Measurements from ENCODE around the gene ST6GALNAC3.
"Not testable (repeated sequence)": the region's sequence is repeated elsewhere in the genome, so short reads cannot be mapped to it uniquely, and the experiment has no call there.

ST6GALNAC3 gene

GRCh38 chr1:76109404-76109803, 34.9 kb downstream of the ST6GALNAC3 start:
- DNase-seq (ENCODE audit: low read depth) = no peak

- DNase-seq (ENCODE audit: low read depth) = no peak
These were observed 35.5 kb downstream of the ST6GALNAC3 start for GRCh38 chr1:76109901-76110560.

DNA sequence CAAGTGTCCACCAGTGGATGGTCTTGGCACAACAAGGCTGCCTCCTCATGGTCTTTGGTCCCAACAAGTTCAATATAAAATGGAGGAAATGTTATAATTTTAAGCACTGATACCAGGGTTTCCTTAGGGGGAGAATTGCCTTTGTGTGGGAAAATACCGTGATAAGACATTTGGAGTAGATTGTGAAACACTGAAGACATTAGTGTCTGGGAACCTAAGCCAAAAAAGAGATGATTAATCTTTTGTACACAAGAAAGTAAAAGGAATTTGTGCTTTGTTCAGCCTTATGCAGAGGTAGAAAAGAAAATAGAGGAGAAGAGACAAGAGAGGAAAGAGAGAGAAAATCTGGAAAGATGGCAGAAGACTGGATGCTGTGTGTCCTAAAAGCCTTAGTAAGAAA, 36.1 kb downstream of the ST6GALNAC3 start:
- no peak for DNase-seq (ENCODE audit: low read depth)

DNA sequence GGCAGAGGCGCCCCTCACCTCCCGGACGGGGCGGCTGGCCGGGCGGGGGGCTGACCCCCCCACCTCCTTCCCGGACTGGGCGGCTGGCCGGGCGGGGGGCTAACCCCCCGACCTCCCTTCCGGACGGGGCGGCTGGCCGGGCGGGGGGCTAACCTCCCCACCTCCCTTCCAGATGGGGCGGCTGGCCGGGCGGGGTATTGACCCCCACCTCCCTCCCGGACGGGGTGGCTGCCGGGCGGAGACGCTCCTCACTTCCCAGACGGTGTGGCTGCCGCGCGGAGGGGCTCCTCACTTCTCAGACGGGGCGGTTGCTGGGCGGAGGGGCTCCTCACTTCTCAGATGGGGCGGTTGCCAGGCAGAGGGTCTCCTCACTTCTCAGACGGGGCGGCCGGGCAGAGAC, 37.8 kb downstream of the ST6GALNAC3 start:
- not testable (repeated sequence) for DNase-seq (ENCODE audit: low read depth)

DNA sequence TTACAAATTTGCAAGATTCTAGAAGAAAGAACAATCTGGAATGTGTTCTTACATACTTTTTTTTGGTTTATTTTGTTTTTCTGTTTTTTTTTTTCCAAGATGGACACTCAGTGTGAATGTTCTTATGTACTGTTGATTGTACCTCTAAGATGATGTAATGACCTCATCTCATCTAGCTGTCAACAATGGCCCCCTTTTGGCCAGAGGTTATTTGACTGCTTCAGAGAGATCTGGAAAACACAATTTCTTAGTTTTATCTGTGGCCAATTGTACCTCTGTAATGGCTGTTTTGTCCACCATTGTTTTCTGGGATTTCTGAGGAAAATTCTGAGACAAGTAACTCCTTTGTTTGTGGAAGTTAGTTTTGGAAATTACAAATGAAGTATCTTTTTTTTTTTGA, 38.9 kb downstream of the ST6GALNAC3 start:
- no peak for DNase-seq (ENCODE audit: low read depth)

GRCh38 chr1:76115171-76115570, 40.6 kb downstream of the ST6GALNAC3 start:
- DNase-seq (ENCODE audit: low read depth) = no peak

DNA sequence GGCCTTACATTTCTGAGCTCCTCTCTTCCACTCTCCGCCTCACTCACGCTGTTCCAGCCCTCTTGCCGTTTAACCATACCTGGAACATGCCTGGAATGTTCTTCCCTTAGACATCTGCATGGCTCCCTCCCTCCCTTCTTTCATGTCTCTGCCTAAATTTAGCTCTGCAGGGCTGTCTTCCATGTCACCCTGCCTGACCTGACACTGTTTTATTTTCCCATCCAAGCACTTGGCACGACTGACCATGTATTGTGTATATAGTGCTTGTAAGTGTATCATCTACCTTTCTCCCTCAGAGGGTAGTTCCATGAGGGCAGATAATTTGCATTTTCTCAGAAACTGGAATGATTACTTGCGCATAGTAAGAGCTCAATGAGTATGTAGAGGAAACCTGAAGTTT, 47.3 kb downstream of the ST6GALNAC3 start:
- DNase-seq (ENCODE audit: low read depth) = no peak

GRCh38 chr1:76122271-76122670, 47.7 kb downstream of the ST6GALNAC3 start:
- DNase-seq (ENCODE audit: low read depth) = no peak

DNA sequence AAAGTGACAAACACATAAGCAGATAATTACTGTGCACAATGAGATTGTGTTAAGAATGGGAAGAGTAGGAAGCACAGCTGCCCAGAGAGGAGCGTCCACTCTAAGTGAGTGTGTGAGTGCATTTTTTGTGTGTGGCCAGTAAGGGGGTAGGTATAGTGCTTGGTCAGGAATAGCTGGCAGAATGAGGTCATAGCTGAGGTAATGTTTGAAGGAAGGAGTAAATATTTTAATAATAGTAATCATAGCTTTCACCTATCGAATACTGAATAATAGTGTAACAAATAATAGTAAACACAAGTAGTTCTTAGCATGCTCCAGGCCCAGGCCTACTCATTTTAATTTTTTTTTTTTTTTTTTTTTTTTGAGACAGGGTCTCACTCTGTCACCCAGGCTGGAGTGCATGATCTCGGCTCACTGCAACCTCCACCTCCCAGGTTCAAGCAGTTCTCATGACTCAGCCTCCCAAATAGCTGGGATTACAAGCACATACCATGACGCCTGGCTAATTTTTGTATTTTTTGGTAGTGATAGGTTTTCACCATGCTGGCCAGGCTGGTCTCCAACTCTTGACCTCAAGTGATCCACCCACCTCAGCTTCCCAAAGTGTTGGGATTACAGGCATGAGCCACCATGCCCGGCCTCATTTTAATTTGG, 49.0 kb downstream of the ST6GALNAC3 start:
- DNase-seq (ENCODE audit: low read depth) = not testable (repeated sequence)

GRCh38 chr1:76124196-76124595, 49.6 kb downstream of the ST6GALNAC3 start:
- DNase-seq (ENCODE audit: low read depth) = no peak

- DNase-seq (ENCODE audit: low read depth) = no peak
These were observed 51.1 kb downstream of the ST6GALNAC3 start for GRCh38 chr1:76125473-76126219.

- DNase-seq (ENCODE audit: low read depth) = no peak
These were observed 53.5 kb downstream of the ST6GALNAC3 start for GRCh38 chr1:76128096-76128495.

GRCh38 chr1:76129731-76130130, 55.2 kb downstream of the ST6GALNAC3 start:
- no peak for DNase-seq (ENCODE audit: low read depth)

- DNase-seq (ENCODE audit: low read depth) = no peak
These were observed 56.4 kb downstream of the ST6GALNAC3 start for GRCh38 chr1:76130992-76131391.

GRCh38 chr1:76133977-76134376, 59.4 kb downstream of the ST6GALNAC3 start:
- no peak for DNase-seq (ENCODE audit: low read depth)

GRCh38 chr1:76135835-76136234, 61.3 kb downstream of the ST6GALNAC3 start:
- DNase-seq (ENCODE audit: low read depth) = no peak

DNA sequence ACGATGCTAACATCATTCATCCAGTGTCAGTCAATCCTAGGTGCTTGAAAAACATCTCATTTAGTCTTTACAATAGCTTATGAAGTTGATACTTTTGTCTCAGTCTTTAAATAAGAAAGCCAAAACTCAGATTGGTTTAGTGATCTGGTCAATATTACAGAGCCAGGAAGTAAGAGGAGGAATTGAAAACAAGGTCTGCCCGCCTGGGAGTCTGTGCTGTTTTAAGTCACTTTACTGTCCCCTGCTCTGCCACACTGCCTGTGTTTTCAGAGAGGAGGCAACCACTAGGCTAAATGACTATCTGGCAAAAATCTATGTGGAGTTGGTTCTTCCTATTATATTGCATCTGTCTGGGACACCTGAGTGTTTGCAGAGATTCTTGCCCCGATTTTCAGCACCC, 62.3 kb downstream of the ST6GALNAC3 start:
- DNase-seq (ENCODE audit: low read depth) = no peak

DNA sequence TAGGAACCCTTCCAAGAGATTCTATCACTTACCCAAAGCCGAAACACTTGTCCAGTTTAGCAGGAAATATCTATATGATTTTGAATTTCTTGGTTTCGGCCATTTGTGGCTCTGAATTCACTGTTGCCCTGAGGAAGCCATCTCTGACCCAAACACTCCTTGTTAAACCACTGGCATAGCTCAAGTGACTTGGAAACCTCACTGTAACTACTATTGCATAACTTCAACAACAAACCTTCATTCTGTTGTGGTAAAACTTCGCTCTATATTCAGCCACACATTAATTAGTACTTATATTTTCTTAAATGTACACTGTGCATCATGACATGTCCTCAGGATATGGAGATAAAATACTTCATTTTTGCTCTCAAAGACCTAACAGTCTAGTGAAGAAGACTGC, 63.2 kb downstream of the ST6GALNAC3 start:
- DNase-seq (ENCODE audit: low read depth) = no peak

- DNase-seq (ENCODE audit: low read depth) = no peak
These were observed 63.7 kb downstream of the ST6GALNAC3 start for GRCh38 chr1:76138217-76138616.

GRCh38 chr1:76140227-76140626, 65.7 kb downstream of the ST6GALNAC3 start:
- DNase-seq (ENCODE audit: low read depth) = no peak

GRCh38 chr1:76141929-76142328, 67.4 kb downstream of the ST6GALNAC3 start:
- no peak for DNase-seq (ENCODE audit: low read depth)

DNA sequence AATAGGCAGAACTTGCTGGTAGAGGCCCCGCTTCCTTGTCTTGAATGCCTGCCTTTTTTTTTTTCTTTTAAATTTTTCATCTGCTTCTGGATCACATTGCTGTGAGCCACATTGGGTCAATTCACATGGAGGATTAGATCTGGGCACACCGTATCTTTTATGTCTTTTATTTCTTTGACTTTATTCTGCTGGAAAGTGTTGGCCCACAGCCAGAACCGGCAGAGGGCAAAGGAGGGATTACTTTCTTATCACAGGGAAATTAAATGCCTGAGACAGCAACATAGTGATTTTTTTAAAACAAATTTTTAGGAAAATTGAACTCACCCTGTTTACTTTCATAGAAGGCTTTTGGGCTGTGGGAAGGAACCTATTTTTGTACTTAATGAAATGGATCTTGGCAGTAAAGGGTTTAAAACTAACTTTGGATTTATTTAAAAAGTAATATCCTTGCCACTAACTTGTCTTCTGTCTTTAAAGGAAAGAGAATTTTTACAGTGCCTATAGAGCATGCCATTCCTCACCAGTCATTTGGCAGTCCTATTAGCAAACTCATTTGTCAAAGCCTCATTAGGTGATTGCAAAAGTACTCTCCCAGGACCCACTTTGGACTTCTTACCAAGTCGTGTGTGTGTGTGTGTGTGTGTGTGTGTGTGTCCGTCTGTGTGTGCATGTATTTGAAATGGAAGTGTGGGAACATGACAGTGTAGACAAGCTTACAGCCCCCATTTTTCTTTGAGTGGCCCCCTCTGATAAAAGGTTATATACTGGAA, 68.4 kb downstream of the ST6GALNAC3 start:
- DNase-seq (ENCODE audit: low read depth) = no peak

All from HS-27A (cell line).